HG03108 (cell line): ENCODE results near the gene DBF4.
"Not testable (repeated sequence)": the region's sequence is repeated elsewhere in the genome, so short reads cannot be mapped to it uniquely, and the experiment has no call there.

Source experiments
- ATAC-seq: cut with Tn5 transposase; IDR thresholded peaks from one replicate; pipeline ENCODE4 v1.9.1; 2021; ENCODE audit warnings: moderate library complexity; ENCODE audit not compliant: unreplicated experiment

Gene DBF4

GRCh38 chr7:87945926-87946325 lies 69.6 kb downstream of the DBF4 start:
- ATAC-seq, result not testable (repeated sequence)

GRCh38 chr7:87948371-87948770 lies 72.1 kb downstream of the DBF4 start:
- no peak for ATAC-seq
